ENCODE measurements around the gene C12orf57. TPM values are rescaled to one million over a fixed set of nuclear protein-coding genes. Genes with fewer than 3 reads are reported as not detected.

The C12orf57 gene
- total and polyA plus RNA-seq, 2 of the 13 experiments (the other 11 are each of a cell fraction or from before 2014, with no cell fraction given) = 84.0 to 287 TPM

DNA sequence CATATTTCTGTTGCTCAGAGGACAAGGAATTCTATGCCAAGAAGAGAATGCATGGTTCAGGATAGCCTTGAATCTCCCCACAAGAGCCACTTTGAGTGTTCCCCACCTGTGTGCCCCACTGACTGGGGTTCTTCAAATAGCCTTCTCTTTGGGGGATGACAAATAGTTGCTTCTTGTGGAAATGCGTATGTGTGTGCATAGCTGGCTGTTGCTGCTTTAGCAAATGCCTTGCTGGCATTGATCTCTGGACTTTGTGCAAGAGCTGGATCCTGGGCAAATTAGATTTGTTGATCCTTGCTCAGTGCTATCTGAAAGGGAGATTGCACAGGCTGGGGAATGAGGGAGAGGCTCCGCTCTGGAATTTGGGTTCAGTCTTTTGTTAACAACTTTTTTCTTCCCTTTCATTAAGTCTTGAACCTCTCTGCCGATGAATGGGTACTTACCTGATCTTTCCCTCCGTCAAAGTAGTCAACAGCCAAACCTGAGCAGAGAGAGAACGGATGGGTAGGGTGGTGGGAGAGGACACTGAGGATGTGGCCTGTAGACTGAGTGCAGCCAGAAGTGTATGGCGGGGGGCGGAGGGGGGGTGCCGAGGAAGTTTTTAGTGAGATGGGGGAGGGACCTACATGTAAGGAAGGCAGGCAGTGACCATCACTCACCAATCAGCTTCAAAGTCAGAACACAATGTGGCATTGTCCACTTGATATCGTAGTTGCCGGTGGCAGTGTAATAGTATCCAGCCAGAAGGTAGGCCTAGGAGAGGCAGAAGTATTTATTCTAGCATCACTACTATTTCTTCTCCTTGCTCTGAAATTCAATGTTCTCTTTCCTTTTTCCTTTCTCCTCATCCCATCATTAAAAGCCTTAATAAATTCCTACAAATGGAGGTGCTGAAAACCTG, 37.6 kb downstream of the C12orf57 start (continued):
- no peak for TF ChIP-seq PAX8 (CRISPR knock-in tag; IDR thresholded peaks at IDR 0.05; ENCODE audit: borderline replicate concordance)
- TF ChIP-seq IRX3 (CRISPR knock-in tag; IDR thresholded peaks at IDR 0.05; ENCODE audit: borderline replicate concordance, low read depth) = no peak
- TF ChIP-seq, protein P1, sequence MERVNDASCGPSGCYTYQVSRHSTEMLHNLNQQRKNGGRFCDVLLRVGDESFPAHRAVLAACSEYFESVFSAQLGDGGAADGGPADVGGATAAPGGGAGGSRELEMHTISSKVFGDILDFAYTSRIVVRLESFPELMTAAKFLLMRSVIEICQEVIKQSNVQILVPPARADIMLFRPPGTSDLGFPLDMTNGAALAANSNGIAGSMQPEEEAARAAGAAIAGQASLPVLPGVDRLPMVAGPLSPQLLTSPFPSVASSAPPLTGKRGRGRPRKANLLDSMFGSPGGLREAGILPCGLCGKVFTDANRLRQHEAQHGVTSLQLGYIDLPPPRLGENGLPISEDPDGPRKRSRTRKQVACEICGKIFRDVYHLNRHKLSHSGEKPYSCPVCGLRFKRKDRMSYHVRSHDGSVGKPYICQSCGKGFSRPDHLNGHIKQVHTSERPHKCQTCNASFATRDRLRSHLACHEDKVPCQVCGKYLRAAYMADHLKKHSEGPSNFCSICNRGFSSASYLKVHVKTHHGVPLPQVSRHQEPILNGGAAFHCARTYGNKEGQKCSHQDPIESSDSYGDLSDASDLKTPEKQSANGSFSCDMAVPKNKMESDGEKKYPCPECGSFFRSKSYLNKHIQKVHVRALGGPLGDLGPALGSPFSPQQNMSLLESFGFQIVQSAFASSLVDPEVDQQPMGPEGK (CRISPR knock-in tag; IDR thresholded peaks at IDR 0.05) = no peak; the same call in 1 of the 2 replicates
- TF ChIP-seq GATAD1 (CRISPR knock-in tag; IDR thresholded peaks at IDR 0.05) = peak; percentile 47
- TF ChIP-seq, protein P2, sequence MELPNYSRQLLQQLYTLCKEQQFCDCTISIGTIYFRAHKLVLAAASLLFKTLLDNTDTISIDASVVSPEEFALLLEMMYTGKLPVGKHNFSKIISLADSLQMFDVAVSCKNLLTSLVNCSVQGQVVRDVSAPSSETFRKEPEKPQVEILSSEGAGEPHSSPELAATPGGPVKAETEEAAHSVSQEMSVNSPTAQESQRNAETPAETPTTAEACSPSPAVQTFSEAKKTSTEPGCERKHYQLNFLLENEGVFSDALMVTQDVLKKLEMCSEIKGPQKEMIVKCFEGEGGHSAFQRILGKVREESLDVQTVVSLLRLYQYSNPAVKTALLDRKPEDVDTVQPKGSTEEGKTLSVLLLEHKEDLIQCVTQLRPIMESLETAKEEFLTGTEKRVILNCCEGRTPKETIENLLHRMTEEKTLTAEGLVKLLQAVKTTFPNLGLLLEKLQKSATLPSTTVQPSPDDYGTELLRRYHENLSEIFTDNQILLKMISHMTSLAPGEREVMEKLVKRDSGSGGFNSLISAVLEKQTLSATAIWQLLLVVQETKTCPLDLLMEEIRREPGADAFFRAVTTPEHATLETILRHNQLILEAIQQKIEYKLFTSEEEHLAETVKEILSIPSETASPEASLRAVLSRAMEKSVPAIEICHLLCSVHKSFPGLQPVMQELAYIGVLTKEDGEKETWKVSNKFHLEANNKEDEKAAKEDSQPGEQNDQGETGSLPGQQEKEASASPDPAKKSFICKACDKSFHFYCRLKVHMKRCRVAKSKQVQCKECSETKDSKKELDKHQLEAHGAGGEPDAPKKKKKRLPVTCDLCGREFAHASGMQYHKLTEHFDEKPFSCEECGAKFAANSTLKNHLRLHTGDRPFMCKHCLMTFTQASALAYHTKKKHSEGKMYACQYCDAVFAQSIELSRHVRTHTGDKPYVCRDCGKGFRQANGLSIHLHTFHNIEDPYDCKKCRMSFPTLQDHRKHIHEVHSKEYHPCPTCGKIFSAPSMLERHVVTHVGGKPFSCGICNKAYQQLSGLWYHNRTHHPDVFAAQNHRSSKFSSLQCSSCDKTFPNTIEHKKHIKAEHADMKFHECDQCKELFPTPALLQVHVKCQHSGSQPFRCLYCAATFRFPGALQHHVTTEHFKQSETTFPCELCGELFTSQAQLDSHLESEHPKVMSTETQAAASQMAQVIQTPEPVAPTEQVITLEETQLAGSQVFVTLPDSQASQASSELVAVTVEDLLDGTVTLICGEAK (IDR thresholded peaks at IDR 0.05) = no peak
- TF ChIP-seq, protein P2 (CRISPR knock-in tag; IDR thresholded peaks at IDR 0.05) = no peak
- peak; percentile 76 for TF ChIP-seq PITX1 (CRISPR knock-in tag; IDR thresholded peaks at IDR 0.05)
- TF ChIP-seq HNRNPLL (IDR thresholded peaks at IDR 0.05; ENCODE audit: low read depth, low read length, poor library complexity, severe bottlenecking) = no peak
- TF ChIP-seq FOXA1 (IDR thresholded peaks at IDR 0.05) = no peak
- peak; percentile 76 for TF ChIP-seq FOXA1 (CRISPR knock-in tag; IDR thresholded peaks at IDR 0.05)
- TF ChIP-seq NFYB (CRISPR knock-in tag; IDR thresholded peaks at IDR 0.05) = no peak
- 0 out of 2 replicates have a peak, but pooled peaks have one; percentile 43 for TF ChIP-seq ZNF441 (CRISPR knock-in tag; IDR thresholded peaks at IDR 0.05; ENCODE audit: borderline replicate concordance)
- TF ChIP-seq, protein P3, sequence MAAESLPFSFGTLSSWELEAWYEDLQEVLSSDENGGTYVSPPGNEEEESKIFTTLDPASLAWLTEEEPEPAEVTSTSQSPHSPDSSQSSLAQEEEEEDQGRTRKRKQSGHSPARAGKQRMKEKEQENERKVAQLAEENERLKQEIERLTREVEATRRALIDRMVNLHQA (CRISPR knock-in tag; IDR thresholded peaks at IDR 0.05) = no peak
- TF ChIP-seq, protein P4, sequence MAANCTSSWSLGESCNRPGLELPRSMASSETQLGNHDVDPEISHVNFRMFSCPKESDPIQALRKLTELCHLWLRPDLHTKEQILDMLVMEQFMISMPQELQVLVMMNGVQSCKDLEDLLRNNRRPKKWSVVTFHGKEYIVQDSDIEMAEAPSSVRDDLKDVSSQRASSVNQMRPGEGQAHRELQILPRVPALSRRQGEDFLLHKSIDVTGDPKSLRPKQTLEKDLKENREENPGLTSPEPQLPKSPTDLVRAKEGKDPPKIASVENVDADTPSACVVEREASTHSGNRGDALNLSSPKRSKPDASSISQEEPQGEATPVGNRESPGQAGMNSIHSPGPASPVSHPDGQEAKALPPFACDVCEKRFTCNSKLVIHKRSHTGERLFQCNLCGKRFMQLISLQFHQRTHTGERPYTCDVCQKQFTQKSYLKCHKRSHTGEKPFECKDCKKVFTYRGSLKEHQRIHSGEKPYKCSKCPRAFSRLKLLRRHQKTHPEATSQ (CRISPR knock-in tag; IDR thresholded peaks at IDR 0.05; ENCODE audit: borderline replicate concordance) = peak; percentile 20; the same call in 1 of the 2 replicates
- peak; percentile 41; the same call in 1 of the 2 replicates for TF ChIP-seq RCOR2 (CRISPR knock-in tag; IDR thresholded peaks at IDR 0.05)
